Measurements from ENCODE around the gene GRID2.

DNA sequence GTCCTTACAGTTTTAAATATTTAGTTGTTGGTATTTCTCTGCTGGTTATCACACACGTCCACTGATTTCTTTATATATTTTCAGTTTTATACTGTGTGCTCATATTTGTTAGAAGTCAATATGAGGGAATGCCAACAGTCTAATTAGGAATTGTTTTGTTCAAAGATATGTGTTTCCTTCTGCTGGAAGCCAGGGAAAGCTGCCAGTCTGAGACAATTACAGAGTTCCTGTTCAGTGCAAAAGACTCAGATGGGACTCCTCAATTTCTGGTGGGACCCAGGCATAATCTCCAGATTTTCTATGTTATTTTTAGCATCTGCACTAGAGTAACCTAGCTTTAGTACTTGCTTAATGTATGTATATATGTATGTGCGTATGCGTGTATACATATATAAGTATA lies 486.0 kb downstream of the GRID2 start:
- no peak for TF ChIP-seq POLR2A (IDR thresholded peaks at IDR 0.05)
- TF ChIP-seq EP300 (IDR thresholded peaks at IDR 0.05; ENCODE audit: low read depth): no peak
- TF ChIP-seq, protein P1, sequence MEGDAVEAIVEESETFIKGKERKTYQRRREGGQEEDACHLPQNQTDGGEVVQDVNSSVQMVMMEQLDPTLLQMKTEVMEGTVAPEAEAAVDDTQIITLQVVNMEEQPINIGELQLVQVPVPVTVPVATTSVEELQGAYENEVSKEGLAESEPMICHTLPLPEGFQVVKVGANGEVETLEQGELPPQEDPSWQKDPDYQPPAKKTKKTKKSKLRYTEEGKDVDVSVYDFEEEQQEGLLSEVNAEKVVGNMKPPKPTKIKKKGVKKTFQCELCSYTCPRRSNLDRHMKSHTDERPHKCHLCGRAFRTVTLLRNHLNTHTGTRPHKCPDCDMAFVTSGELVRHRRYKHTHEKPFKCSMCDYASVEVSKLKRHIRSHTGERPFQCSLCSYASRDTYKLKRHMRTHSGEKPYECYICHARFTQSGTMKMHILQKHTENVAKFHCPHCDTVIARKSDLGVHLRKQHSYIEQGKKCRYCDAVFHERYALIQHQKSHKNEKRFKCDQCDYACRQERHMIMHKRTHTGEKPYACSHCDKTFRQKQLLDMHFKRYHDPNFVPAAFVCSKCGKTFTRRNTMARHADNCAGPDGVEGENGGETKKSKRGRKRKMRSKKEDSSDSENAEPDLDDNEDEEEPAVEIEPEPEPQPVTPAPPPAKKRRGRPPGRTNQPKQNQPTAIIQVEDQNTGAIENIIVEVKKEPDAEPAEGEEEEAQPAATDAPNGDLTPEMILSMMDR (IDR thresholded peaks at IDR 0.05): no peak
- no peak for TF ChIP-seq POLR2AphosphoS5 (IDR thresholded peaks at IDR 0.05)

All from transverse colon (tissue), 4 donors.